ENCODE measurements around the gene TRMT61B. TPM values are rescaled to one million over a fixed set of nuclear protein-coding genes. Genes with fewer than 3 reads are reported as not detected.

TRMT61B gene
- total and polyA plus RNA-seq, 2 experiments from 2014 or later, result 34.7 to 52.7 TPM

DNA sequence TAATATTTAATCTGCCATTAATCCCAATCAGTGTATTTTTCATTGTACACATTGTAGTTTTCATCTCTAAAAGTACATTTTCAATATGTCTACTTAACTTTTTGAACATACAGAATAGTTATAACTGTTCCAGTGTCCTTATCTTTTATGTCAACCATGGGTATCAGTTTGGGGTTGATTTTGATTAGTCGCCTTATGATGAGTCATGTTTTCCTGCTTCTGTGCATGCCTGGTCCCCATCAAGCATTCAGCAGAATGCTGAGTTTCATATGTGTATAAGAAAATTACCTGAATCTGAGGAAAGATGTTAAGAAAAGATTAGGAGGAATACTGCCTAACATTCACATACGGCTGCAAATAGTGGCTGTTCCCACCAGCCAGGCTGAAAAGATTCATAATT, 41.7 kb downstream of the TRMT61B start:
- H4K20me1 ChIP-seq (replicated peaks; ENCODE audit: insufficient read depth), result no peaks in the 10 kb centered on the region
- ATAC-seq (no peak), DNase-seq (ENCODE audit: low spot score) (no peak)
- H3K36me3 ChIP-seq (ENCODE audit: insufficient read depth), result no peaks in the 10 kb centered on the region
- no peaks in the 10 kb centered on the region for H3K27me3 ChIP-seq (ENCODE audit: insufficient read depth)
- H2AFZ ChIP-seq, result no peak overlapping the region
- H3K9me2 ChIP-seq (ENCODE audit: insufficient read depth), result no peaks in the 10 kb centered on the region
- H3K9me3 Mint-ChIP-seq, result no peaks in the 10 kb centered on the region
- no peak overlapping the region for H3K27ac Mint-ChIP-seq
- no peaks in the 10 kb centered on the region for H3F3A ChIP-seq (replicated peaks; ENCODE audit: low read depth)
- no peaks in the 10 kb centered on the region for H3K36me3 Mint-ChIP-seq (ENCODE audit: low read depth)
- no peak overlapping the region for H3K4me3 Mint-ChIP-seq
- no peak overlapping the region for H3K27ac ChIP-seq (ENCODE audit: low read depth)
- H3K27me3 Mint-ChIP-seq (ENCODE audit: insufficient read depth, low read depth, poor library complexity), result peaks cover 6% of the 10 kb centered on the region
- TF ChIP-seq, protein P1, sequence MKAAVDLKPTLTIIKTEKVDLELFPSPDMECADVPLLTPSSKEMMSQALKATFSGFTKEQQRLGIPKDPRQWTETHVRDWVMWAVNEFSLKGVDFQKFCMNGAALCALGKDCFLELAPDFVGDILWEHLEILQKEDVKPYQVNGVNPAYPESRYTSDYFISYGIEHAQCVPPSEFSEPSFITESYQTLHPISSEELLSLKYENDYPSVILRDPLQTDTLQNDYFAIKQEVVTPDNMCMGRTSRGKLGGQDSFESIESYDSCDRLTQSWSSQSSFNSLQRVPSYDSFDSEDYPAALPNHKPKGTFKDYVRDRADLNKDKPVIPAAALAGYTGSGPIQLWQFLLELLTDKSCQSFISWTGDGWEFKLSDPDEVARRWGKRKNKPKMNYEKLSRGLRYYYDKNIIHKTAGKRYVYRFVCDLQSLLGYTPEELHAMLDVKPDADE (IDR thresholded peaks at IDR 0.05), result no peak
- TF ChIP-seq, protein P2, sequence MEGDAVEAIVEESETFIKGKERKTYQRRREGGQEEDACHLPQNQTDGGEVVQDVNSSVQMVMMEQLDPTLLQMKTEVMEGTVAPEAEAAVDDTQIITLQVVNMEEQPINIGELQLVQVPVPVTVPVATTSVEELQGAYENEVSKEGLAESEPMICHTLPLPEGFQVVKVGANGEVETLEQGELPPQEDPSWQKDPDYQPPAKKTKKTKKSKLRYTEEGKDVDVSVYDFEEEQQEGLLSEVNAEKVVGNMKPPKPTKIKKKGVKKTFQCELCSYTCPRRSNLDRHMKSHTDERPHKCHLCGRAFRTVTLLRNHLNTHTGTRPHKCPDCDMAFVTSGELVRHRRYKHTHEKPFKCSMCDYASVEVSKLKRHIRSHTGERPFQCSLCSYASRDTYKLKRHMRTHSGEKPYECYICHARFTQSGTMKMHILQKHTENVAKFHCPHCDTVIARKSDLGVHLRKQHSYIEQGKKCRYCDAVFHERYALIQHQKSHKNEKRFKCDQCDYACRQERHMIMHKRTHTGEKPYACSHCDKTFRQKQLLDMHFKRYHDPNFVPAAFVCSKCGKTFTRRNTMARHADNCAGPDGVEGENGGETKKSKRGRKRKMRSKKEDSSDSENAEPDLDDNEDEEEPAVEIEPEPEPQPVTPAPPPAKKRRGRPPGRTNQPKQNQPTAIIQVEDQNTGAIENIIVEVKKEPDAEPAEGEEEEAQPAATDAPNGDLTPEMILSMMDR (conservative IDR thresholded peaks at IDR 0.05; ENCODE audit: low read depth in 2 of 2), result no peak
- TF ChIP-seq, protein P3, sequence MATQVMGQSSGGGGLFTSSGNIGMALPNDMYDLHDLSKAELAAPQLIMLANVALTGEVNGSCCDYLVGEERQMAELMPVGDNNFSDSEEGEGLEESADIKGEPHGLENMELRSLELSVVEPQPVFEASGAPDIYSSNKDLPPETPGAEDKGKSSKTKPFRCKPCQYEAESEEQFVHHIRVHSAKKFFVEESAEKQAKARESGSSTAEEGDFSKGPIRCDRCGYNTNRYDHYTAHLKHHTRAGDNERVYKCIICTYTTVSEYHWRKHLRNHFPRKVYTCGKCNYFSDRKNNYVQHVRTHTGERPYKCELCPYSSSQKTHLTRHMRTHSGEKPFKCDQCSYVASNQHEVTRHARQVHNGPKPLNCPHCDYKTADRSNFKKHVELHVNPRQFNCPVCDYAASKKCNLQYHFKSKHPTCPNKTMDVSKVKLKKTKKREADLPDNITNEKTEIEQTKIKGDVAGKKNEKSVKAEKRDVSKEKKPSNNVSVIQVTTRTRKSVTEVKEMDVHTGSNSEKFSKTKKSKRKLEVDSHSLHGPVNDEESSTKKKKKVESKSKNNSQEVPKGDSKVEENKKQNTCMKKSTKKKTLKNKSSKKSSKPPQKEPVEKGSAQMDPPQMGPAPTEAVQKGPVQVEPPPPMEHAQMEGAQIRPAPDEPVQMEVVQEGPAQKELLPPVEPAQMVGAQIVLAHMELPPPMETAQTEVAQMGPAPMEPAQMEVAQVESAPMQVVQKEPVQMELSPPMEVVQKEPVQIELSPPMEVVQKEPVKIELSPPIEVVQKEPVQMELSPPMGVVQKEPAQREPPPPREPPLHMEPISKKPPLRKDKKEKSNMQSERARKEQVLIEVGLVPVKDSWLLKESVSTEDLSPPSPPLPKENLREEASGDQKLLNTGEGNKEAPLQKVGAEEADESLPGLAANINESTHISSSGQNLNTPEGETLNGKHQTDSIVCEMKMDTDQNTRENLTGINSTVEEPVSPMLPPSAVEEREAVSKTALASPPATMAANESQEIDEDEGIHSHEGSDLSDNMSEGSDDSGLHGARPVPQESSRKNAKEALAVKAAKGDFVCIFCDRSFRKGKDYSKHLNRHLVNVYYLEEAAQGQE (IDR thresholded peaks at IDR 0.05; ENCODE audit: unreplicated experiment), result no peak
- TF ChIP-seq EZH2phosphoT487 (IDR thresholded peaks at IDR 0.05; ENCODE audit: unreplicated experiment), result no peak
- no peak for TF ChIP-seq EZH2 (IDR thresholded peaks at IDR 0.05; ENCODE audit: low read depth, unreplicated experiment)
- no peak for TF ChIP-seq NANOG (IDR thresholded peaks at IDR 0.05; ENCODE audit: borderline replicate concordance)
- TF ChIP-seq STAT1 (IDR thresholded peaks at IDR 0.05; ENCODE audit: unreplicated experiment), result no peak
- TF ChIP-seq, protein P4, sequence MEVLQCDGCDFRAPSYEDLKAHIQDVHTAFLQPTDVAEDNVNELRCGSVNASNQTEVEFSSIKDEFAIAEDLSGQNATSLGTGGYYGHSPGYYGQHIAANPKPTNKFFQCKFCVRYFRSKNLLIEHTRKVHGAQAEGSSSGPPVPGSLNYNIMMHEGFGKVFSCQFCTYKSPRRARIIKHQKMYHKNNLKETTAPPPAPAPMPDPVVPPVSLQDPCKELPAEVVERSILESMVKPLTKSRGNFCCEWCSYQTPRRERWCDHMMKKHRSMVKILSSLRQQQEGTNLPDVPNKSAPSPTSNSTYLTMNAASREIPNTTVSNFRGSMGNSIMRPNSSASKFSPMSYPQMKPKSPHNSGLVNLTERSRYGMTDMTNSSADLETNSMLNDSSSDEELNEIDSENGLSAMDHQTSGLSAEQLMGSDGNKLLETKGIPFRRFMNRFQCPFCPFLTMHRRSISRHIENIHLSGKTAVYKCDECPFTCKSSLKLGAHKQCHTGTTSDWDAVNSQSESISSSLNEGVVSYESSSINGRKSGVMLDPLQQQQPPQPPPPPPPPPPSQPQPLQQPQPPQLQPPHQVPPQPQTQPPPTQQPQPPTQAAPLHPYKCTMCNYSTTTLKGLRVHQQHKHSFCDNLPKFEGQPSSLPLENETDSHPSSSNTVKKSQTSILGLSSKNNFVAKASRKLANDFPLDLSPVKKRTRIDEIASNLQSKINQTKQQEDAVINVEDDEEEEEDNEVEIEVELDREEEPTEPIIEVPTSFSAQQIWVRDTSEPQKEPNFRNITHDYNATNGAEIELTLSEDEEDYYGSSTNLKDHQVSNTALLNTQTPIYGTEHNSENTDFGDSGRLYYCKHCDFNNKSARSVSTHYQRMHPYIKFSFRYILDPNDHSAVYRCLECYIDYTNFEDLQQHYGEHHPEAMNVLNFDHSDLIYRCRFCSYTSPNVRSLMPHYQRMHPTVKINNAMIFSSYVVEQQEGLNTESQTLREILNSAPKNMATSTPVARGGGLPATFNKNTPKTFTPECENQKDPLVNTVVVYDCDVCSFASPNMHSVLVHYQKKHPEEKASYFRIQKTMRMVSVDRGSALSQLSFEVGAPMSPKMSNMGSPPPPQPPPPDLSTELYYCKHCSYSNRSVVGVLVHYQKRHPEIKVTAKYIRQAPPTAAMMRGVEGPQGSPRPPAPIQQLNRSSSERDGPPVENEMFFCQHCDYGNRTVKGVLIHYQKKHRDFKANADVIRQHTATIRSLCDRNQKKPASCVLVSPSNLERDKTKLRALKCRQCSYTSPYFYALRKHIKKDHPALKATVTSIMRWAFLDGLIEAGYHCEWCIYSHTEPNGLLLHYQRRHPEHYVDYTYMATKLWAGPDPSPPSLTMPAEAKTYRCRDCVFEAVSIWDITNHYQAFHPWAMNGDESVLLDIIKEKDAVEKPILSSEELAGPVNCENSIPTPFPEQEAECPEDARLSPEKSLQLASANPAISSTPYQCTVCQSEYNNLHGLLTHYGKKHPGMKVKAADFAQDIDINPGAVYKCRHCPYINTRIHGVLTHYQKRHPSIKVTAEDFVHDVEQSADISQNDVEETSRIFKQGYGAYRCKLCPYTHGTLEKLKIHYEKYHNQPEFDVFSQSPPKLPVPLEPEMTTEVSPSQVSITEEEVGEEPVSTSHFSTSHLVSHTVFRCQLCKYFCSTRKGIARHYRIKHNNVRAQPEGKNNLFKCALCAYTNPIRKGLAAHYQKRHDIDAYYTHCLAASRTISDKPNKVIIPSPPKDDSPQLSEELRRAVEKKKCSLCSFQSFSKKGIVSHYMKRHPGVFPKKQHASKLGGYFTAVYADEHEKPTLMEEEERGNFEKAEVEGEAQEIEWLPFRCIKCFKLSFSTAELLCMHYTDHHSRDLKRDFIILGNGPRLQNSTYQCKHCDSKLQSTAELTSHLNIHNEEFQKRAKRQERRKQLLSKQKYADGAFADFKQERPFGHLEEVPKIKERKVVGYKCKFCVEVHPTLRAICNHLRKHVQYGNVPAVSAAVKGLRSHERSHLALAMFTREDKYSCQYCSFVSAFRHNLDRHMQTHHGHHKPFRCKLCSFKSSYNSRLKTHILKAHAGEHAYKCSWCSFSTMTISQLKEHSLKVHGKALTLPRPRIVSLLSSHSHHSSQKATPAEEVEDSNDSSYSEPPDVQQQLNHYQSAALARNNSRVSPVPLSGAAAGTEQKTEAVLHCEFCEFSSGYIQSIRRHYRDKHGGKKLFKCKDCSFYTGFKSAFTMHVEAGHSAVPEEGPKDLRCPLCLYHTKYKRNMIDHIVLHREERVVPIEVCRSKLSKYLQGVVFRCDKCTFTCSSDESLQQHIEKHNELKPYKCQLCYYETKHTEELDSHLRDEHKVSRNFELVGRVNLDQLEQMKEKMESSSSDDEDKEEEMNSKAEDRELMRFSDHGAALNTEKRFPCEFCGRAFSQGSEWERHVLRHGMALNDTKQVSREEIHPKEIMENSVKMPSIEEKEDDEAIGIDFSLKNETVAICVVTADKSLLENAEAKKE (CRISPR knock-in tag; IDR thresholded peaks at IDR 0.05), result no peak
- no peak for TF ChIP-seq JUNB (IDR thresholded peaks at IDR 0.05; ENCODE audit: unreplicated experiment)
- TF ChIP-seq CREB1 (CRISPR knock-in tag; IDR thresholded peaks at IDR 0.05; ENCODE audit: low read depth), result no peak
- no peak for TF ChIP-seq POLR2AphosphoS5 (IDR thresholded peaks at IDR 0.05; ENCODE audit: low read depth)
- no peak for TF ChIP-seq ZNF331 (CRISPR knock-in tag; IDR thresholded peaks at IDR 0.05; ENCODE audit: low read depth)
- TF ChIP-seq ZNF114 (CRISPR knock-in tag; IDR thresholded peaks at IDR 0.05), result no peak
- H3K4me1 ChIP-seq (ENCODE audit: insufficient read depth), result no peaks in the 10 kb centered on the region
- no peaks in the 10 kb centered on the region for H3K4me1 Mint-ChIP-seq
- H3K4me3 ChIP-seq, result no peak overlapping the region
- no peaks in the 10 kb centered on the region for H3K79me2 ChIP-seq (replicated peaks; ENCODE audit: insufficient read depth)
- H3K4me2 ChIP-seq, result no peak overlapping the region
